HL-60 (cell line): Measurements from ENCODE around the gene NANP.

Experiments used
- DNase-seq, 2 experiments: peaks; one replicate each; pipeline ENCODE4 v3.0.0-alpha.2; 2010 to 2020; ENCODE audit warnings: low read depth in 1 of 2, low spot score in 1 of 2
- H3K27ac ChIP-seq: fragments of 250-450 bp; sonication (Bioruptor Pico); replicated peaks from 2 replicates; pipeline ENCODE4 v1.5.1; 2020; ENCODE audit warnings: mild to moderate bottlenecking, moderate library complexity
- H3K27me3 ChIP-seq: fragments of 250-450 bp; sonication (Bioruptor Pico); 2 replicates; pipeline ENCODE4 v1.5.1; 2021; ENCODE audit warnings: mild to moderate bottlenecking, moderate library complexity; ENCODE audit not compliant: insufficient read depth, poor library complexity, severe bottlenecking
- H3K4me3 ChIP-seq: replicated peaks from 2 replicates; pipeline ENCODE4 v1.5.1; 2011; ENCODE audit warnings: mild to moderate bottlenecking, control low read depth, low read length; ENCODE audit not compliant: insufficient read depth
- GABPA ChIP-seq: IDR thresholded peaks from 2 replicates; pipeline ENCODE4 v1.6.1; 2012; ENCODE audit warnings: low read depth
- POLR2AphosphoS5 ChIP-seq: IDR thresholded peaks from 2 replicates; pipeline ENCODE4 v1.6.1; 2012; ENCODE audit warnings: low read depth
- SPI1 ChIP-seq: IDR thresholded peaks from 2 replicates; pipeline ENCODE4 v1.6.1; 2012; ENCODE audit warnings: low read depth, mild to moderate bottlenecking, borderline replicate concordance
- TF ChIP-seq, protein P1 (sequence below): IDR thresholded peaks from one replicate; pipeline ENCODE4 v1.5.1; 2011; ENCODE audit warnings: low read length, control low read depth, inconsistent platforms; ENCODE audit not compliant: insufficient read depth
- TF ChIP-seq, protein P2 (sequence below): IDR thresholded peaks from 2 replicates; pipeline ENCODE4 v1.6.1; 2012; ENCODE audit warnings: low read depth; ENCODE audit not compliant: insufficient replicate concordance

The NANP gene

DNA sequence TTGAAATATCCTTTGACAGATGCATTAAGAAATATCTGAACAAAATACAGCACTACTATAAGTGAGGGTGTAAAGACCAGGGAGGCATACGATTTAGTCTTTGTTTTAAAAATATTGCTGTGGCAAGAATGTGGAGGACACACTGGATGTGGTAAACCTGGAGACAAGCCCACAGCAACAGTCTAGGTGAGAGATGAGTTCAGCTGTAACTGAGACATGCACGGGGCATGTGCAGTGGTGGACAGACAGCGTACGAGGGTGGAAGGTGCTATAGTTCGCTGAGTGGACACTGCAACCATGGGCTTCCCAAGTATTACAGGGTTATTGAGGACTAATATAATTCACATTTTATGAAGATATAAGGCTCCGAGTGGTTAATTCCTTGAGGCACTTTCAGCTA, 1.8 kb downstream of the NANP start:
- Histone ChIP-seq H3K4me3 (no peak overlapping the region), H3K27ac (no peak overlapping the region)

DNA sequence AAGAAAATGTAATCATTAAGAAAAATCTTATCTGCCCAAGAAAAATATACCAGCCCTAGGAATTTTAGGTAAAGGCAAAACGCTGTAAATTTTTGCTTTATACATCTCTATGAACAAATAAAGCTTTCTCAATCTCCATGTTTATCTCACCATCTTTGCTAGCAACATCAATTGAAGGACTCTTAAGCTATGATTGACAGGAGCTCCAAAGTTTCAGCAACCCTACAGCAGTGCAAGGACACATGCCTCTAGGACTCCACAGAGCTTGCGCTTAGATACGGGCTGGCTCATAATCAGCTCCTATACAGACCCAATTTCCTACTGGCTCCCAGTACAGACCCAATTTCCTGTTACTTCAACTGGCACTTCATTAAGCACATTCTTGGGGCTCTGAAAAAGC, 4.3 kb downstream of the NANP start:
- Histone ChIP-seq H3K27ac (no peak overlapping the region), H3K4me3 (no peak overlapping the region), H3K27me3 (no peaks in the 10 kb centered on the region)
- no peak for TF ChIP-seq SPI1
- no peak for DNase-seq

More for the DNA sequence above, 1.8 kb downstream of the NANP start:
- TF ChIP-seq POLR2AphosphoS5: no peak
- TF ChIP-seq, protein P1, sequence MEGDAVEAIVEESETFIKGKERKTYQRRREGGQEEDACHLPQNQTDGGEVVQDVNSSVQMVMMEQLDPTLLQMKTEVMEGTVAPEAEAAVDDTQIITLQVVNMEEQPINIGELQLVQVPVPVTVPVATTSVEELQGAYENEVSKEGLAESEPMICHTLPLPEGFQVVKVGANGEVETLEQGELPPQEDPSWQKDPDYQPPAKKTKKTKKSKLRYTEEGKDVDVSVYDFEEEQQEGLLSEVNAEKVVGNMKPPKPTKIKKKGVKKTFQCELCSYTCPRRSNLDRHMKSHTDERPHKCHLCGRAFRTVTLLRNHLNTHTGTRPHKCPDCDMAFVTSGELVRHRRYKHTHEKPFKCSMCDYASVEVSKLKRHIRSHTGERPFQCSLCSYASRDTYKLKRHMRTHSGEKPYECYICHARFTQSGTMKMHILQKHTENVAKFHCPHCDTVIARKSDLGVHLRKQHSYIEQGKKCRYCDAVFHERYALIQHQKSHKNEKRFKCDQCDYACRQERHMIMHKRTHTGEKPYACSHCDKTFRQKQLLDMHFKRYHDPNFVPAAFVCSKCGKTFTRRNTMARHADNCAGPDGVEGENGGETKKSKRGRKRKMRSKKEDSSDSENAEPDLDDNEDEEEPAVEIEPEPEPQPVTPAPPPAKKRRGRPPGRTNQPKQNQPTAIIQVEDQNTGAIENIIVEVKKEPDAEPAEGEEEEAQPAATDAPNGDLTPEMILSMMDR: no peak
- no peak for TF ChIP-seq GABPA
- TF ChIP-seq, protein P2, sequence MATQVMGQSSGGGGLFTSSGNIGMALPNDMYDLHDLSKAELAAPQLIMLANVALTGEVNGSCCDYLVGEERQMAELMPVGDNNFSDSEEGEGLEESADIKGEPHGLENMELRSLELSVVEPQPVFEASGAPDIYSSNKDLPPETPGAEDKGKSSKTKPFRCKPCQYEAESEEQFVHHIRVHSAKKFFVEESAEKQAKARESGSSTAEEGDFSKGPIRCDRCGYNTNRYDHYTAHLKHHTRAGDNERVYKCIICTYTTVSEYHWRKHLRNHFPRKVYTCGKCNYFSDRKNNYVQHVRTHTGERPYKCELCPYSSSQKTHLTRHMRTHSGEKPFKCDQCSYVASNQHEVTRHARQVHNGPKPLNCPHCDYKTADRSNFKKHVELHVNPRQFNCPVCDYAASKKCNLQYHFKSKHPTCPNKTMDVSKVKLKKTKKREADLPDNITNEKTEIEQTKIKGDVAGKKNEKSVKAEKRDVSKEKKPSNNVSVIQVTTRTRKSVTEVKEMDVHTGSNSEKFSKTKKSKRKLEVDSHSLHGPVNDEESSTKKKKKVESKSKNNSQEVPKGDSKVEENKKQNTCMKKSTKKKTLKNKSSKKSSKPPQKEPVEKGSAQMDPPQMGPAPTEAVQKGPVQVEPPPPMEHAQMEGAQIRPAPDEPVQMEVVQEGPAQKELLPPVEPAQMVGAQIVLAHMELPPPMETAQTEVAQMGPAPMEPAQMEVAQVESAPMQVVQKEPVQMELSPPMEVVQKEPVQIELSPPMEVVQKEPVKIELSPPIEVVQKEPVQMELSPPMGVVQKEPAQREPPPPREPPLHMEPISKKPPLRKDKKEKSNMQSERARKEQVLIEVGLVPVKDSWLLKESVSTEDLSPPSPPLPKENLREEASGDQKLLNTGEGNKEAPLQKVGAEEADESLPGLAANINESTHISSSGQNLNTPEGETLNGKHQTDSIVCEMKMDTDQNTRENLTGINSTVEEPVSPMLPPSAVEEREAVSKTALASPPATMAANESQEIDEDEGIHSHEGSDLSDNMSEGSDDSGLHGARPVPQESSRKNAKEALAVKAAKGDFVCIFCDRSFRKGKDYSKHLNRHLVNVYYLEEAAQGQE: no peak
- no peak for TF ChIP-seq SPI1
- DNase-seq: no peak
- H3K27me3 ChIP-seq: no peaks in the 10 kb centered on the region

GRCh38 chr20:25608774-25609173, 15.0 kb downstream of the NANP start:
- no peak for DNase-seq
- TF ChIP-seq SPI1: no peak
- TF ChIP-seq, protein P1: no peak
- TF ChIP-seq POLR2AphosphoS5: no peak
- TF ChIP-seq, protein P2: no peak
- TF ChIP-seq GABPA: no peak
- no peak overlapping the region for H3K27ac ChIP-seq
- no peaks in the 10 kb centered on the region for H3K27me3 ChIP-seq
- no peak overlapping the region for H3K4me3 ChIP-seq

DNA sequence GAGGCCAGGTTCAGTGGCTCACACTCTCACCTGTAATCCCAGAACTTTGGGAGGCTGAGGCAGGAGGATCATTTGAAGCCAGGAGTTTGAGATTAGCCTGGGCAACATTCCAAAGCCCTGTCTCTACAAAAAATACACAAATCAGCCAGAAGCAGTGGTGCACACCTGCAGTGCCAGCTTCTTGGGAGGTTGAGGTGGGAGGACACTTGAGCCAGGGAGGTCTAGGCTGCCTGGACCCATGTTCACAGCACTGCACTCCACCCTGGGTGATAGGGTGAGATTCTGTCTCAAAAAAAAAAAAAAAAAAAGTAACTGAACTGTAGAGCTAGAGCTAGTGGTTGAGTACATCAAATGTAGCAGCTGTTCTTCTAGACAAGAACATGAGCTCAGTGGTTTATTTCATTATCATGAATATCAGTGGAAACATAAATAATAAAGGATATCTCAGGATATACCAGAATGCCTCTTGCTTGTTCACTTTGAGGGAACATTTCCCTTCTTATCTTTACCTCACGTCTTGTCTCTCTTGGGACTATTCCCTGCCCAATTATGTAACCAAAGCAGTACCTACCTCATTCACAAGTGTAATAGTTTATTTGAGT, 17.6 kb downstream of the NANP start:
- no peak overlapping the region for H3K27ac ChIP-seq
- H3K27me3 ChIP-seq: no peaks in the 10 kb centered on the region
- TF ChIP-seq, protein P1: no peak
- TF ChIP-seq POLR2AphosphoS5 (no peak), GABPA (no peak), SPI1 (no peak)
- TF ChIP-seq, protein P2: no peak
- H3K4me3 ChIP-seq: no peak overlapping the region
- no peak for DNase-seq
